MM.1S (cell line): ENCODE data around the gene MYL6B.

Source experiments
- CTCF ChIP-seq: fragments of 300-600 bp; sonication (generic); IDR thresholded peaks from 2 replicates; pipeline ENCODE4 v1.5.1; 2016; ENCODE audit warnings: antibody characterized with exemption, low read length, mixed read lengths
- EZH2 ChIP-seq: fragments of 300-600 bp; sonication (generic); optimal IDR thresholded peaks from 2 replicates; pipeline ENCODE3; 2017; ENCODE audit warnings: low read depth, mild to moderate bottlenecking, antibody characterized with exemption, low read length, mixed read lengths
- EZH2phosphoT487 ChIP-seq: fragments of 300-600 bp; sonication (generic); IDR thresholded peaks from 2 replicates; pipeline ENCODE4 v1.6.1; 2018; ENCODE audit warnings: antibody characterized with exemption, low read length

GRCh38 chr12:56118688-56119357, 33.6 kb upstream of the MYL6B start:
- TF ChIP-seq CTCF = no peak
- TF ChIP-seq EZH2 = no peak
- TF ChIP-seq EZH2phosphoT487 = no peak
